Right renal pelvis (tissue), 4 donors: ENCODE measurements around the gene PCGF1. TPM values are rescaled to one million over a fixed set of nuclear protein-coding genes. Genes with fewer than 3 reads are reported as not detected.

Experiments
- DNase-seq, 4 donors: peaks; one replicate each; pipeline ENCODE4 v3.0.0-alpha.2; 2013; ENCODE audit warnings: low read depth in 4 of 4, low spot score in 3 of 4, missing footprints in 1 of 4
- polyA plus RNA-seq, 4 donors: library from polyadenylated mRNA; unstranded; fragments of 120-200 nt; gene quantifications; one replicate each; pipeline ENCODE4 v1.2.1, GENCODE V29; 2013; ENCODE audit not compliant: insufficient read length in 4 of 4

PCGF1 gene
- polyA plus RNA-seq, result 10 to 100 TPM; 23.7 to 30.3 (median 25.8) TPM

DNA sequence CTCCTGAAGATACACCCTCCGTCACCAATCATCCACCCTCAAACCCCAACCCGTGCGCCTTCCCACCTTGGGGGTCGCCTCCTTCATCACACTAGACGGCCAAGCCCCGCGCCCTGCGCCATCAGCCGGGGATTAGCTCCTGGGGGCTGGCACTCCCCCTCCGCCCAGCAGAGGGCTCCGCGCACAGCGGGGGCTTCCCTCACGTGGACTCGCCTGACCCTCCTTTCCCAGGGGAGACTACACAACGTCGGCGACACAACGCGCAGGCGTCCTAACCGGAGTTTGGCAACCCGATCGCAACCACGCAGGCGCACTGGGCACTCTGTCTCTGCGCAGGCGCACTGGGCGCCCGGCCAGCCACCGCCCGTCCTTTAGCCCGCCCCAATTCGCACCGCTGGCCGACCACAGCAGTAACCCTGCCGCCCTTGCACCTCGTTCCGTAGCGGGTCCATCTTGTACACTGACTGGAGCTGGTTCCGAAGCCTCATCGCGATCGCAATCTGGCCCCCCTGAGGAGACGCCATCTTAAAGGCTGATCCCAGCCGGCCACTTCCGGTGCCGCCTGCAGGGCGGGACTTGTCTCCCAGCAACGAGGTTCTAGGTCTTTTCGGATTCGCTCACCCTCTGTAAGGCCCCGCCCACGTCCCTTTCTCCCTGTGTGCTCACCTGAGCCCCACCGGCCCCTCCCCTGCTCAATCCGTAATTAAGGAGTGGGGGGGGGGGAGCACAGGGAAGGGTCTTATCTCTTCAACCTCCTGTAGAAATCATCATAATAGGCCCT lies at the start of gene PCGF1:
PCGF1 (minus strand) TSS at position 551 of the 781 bp plus-strand sequence; CDS start at position 524, 27 bp downstream.
- peak; percentile 97 to 99 (median 98) for DNase-seq

DNA sequence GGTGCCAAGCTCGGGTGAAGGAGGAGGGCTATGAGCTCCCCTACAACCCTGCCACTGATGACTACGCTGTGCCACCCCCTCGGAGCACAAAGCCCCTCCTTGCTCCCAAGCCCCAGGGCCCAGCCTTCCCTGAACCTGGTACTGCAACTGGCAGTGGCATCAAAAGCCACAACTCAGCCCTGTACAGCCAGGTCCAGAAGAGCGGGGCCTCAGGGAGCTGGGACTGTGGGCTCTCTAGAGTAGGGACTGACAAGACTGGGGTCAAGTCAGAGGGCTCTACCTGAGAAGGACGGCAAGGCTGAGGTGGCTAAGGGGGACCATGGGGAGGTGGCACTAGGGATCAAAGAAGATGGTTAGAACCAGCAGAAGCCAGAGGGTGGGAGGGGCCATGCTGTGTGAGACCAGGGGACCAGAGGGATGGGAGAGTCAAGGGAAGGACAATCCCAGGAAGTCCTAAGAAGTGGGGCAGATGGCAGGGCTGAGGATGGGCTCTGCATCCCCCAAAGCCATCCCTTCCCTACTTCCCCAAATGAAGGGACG lies 49.4 kb upstream of the PCGF1 start:
- DNase-seq, result no peak

DNA sequence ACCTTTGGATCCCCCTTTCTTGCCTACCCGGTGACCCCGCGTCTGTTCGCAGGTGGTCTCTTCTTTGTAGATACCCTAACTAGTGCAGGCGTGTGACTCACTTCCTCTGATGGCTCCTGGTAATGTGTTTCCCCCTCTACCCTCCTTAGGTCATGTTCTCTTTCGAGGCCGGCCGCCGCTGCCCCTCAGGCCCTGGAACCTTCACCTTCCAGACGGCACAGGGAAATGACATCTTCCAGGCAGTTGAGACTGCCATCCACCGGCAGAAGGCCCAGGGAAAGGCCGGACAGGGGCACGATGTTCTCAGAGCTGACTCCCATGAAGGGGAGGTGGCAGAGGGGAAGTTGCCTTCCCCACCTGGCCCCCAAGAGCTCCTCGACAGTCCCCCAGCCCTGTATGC lies 48.7 kb upstream of the PCGF1 start:
- no peak for DNase-seq

DNA sequence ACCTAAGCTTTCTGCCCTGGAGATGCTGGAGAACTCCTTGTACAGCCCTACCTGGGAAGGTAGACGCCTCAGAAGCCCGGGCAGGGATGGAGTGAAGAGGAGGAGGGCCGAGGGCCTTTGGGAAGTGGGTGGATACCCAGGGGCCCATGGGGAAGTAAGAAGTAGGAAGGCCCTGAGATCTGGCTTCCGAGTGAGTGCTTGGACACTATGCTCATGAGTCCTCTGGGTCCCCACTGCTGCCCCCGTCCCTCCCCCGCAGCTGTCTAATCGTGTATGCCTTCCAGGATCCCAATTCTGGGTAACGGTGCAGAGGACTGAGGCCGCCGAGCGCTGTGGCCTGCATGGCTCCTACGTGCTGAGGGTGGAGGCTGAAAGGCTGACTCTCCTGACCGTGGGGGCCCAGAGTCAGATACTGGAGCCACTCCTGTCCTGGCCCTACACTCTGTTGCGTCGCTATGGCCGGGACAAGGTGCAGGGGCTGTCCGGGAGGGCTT lies 48.2 kb upstream of the PCGF1 start:
- DNase-seq, result no peak

DNA sequence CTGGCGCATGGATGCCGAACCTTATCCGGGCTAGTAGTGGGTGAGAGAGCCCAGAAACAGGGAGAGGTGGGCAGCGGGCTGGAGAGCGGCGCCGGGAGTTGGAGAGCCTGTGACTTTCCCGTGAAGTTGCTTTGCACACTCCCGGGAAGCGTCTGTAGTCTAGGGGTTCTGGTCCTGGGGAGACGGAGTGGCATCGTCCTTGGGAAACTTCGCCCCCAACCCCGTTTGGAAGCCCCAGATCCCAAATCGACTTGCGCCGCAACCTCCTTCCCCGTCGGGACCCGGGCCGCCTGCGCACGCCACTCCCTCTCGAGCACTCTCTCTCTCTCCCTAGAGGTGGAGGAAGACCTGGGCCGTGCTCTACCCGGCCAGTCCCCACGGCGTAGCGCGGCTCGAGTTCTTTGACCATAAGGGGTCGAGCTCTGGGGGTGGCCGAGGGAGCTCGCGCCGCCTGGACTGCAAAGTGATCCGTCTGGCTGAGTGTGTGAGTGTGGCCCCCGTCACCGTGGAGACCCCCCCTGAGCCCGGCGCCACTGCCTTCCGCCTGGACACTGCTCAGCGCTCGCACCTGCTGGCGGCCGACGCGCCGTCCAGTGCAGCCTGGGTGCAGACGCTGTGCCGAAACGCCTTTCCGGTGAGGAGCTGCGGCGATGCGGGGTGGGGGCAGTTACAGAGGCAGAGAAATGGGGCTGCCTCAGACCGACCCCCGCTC lies 47.5 kb upstream of the PCGF1 start:
- peak in 1 of 4 donors; percentile 63 for DNase-seq

DNA sequence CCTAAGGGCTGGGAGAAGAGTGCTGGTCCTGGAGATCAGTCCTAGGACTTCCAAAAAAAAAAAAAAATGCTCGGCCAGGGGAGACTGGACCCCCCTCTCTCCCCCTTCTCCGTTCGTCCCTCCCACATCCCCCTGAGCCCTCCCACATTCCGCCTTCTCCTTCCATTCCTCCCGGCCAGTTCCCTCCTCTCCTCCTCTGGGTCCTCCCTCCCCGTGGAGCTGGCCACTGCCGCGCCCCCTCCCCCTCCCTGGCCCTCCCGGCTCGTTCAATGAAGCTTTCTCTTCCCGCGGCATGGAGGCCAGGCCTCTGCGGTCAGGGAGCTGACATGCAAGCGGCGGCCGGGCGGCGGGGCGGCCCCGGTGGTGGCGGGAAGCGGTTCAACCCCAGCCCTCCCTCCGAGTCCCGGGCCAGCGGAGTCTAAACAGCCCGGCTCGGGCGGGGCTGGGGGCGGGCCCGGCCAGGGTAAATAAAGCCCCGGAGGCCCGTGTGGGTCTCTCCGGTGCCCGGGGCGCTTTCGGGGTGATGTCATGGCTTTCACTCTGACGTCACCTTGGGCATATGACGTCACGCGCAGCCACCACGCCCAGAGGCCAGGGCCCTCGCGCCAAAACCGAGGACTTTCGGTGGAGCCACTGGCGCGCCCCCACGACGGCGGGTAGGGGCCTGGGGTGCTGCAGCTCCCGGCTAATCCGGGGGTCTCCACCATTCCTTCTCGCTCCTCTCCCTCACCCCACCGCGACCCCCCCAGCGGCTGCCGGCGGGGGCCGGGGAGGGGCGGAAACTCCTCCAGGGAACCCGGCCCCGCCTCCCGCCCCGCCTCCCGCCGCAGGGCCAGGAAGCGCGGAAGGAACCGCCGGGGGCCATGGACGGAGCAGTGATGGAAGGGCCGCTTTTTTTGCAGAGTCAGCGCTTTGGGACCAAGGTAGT lies 46.7 kb upstream of the PCGF1 start, which contains the start of the genes DOK1 and LOXL3:
DOK1 (plus strand) TSS at position 829 of the 928 bp plus-strand sequence; CDS start at position 864, 35 bp downstream.
LOXL3 (minus strand) TSS at position 51 of the 928 bp plus-strand sequence. CDS start 1,308 bp downstream, outside the sequence.
- DNase-seq, result peak; percentile 78 to 85 (median 81)

DNA sequence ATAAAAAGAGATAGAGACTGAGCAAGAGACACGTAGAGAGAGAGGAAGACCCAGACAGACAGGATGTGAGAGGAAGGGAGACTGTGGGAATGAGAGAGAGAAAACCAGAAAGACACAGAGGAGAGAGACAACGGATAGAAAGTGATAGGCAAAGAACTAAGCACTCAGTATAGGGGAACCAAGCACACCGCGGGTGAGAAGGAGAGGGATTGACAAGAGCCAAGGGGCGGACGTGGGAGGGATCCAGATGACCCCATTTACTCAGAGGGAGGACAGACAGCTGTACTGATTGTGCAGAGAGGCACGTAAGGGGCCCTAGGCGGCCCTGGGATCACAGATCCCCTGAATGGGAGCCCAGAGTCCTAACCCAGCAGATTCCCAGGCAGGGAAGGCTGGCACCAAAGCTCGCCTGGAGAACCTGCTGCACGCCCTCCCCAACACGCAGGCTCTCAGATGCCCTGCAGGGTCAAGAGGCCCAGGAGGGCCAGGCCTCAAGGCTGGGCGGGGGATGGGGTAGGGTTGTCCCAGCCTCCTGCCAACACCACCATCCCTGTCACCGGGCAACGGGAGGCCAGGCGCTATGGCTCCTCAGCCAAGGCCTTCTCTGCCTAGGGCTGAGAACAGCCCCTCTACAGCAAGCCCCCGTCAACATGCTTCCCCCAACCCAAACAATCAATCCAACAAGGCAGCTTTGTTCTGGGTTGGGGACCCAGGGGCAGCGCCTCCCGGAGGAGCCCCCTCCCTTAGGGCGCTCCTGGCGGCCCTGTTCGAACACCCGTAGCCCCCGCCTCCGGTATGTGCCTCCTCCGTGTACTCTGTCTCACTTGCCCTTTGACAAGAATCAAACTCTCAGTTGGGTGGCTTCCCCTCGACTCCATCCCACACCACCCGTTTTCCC lies 45.7 kb upstream of the PCGF1 start:
- DNase-seq, result no peak

DNA sequence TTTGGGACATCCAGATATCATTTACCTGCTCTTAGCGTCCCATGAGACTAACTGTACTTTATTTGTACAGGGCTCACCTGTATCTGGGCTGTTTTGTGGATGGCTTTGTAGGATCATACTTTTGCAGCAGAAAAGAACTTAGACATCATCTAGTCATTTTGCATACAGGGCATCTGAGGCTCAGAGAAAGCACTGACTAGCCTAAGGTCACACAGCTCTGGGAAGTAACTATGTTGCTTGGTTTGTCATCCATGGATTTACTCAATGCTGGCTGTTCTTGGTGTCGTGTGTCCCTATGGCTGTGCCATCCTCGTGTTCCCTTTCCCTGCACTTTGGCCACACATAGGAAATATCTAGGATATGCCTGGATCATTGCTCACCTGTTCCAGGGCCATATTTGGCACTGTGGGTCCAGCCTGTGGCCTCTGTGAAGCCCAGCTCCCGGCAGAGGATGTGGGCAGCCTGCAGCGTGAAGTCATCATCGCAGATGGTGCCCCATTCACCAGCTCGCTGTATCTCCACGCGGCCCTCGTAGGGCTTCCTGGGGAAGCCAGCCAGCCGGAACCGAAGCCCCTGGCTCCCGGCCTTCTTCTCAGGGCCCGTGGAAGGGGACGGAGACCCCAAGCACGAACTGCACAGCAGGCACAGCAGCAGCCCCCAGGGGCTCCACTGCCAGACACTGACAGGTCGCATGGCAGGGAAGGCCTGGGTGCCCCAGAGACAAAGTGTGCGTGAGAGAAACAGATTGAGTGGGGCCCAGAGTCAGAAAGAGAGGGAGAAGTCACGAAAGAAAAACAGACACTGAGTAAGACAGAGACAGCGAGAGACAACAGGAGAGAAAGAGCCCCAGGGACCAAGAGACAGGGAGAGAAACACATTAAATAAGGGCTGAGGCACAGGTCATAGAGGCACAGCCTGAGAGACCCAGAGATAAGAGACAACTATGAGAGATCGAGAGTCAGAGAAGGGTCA lies 44.7 kb upstream of the PCGF1 start:
- DNase-seq, result no peak

DNA sequence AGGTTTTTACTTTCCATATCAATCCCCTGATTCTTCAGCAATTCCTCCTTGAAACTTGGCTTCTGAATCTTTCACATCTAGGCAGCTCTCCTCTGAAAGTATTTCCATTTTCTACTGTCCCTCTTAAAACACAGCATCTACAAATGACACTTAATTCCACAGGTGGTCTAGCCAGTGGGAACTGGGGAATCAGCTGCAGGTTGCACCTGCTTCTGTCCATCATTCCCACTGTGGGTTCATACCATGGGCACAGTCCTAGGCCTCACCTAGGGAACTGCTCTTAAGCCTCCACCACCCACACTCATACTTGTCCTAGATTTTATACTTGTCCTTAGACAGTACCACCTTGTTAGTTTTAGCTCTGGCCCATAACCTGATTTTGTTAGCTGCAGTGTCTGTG lies 44.0 kb upstream of the PCGF1 start:
- DNase-seq, result no peak

DNA sequence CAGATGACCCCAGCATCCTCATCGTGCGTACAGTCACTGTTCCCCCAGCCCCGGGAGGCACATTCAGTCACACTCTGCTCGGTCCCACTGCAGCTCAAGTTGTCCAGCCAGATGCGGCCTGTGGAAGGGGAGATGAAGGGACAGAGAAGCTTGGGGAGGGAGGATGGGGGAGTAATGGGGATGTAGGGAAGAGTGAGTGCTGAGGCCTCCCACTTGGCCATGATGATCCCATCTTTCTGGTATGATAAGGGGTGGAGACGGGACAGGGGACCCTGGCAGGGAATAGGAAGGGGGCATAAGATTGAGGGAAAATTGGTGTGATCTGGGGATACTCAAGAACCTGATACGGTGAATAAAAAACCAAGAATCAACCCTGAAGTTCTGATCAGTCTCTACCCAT lies 42.7 kb upstream of the PCGF1 start:
- DNase-seq, result no peak

DNA sequence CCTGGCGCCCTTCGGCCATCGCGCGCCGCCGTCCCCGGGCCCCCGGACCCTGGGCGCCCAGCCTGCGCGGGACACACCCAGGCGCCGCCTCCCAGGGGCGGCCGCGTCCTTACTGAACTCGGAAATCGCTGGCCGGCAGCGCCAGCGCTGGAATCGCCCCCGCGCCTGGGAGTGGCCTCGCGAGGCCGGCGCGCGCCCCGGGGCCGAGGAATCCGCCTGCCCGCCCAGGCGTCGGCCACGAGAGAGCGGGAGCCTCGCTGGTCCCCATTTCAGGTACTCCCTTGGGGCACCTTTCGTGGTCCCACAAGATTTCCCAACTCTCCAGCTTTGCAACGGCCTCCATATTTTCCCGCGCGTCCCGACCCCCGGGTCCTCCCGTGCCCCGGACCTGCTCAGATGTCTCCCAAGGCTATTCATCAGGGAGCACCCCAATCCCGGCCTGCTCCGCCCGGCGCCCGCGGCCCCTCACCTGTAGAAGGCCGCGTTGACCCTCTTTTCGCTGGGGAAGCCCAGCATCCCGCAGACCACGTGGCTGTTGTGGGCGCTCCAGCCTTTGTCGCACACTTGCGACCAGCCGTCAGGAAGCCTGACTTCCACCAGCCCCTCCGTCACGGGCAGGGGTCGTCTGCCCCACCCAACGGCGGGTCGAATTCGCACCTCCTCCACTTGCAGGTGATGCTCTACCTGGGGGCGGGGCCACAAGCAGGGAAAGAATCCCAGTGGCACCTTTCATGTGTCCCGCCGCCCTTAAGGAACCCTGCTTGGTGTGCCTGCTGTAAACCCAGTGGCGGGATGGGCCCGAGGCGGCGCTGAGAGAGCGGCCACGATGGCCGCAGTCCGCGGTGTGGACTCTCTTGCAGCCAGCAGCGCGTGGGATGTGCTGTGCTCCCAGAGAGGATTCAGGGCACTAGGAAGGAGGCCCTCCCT lies 41.7 kb upstream of the PCGF1 start:
- DNase-seq, result peak in 1 of 4 donors; percentile 32

DNA sequence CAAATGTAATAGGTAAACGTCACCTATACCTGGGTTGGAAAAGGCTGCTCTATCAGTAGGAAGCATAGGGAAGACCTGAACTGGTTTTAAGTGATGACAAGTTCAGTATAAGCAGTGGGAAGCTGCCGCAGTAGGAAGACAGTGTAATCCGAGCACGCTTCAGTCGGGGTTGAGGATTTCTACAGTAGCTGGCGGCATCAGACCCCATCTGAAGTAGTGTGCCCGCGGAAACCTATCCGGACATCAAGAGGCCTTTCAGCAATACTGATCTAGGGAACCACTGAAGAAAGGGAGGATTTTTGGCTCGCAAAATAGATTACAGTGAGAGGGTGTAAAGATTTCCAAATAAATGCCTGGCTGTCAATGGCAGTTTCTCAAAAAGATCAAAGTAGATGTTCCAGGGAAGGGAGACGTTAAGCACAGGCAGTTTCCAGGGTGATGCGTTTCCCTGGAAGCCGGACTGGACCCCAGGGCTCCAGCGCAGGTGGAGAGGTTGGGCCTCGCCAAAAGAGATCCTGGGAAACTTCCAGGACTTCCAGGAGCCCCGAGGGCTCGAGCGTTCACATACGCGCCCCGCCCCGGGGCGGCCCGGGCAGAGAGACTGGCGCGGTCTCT lies 40.9 kb upstream of the PCGF1 start:
- DNase-seq, result no peak

DNA sequence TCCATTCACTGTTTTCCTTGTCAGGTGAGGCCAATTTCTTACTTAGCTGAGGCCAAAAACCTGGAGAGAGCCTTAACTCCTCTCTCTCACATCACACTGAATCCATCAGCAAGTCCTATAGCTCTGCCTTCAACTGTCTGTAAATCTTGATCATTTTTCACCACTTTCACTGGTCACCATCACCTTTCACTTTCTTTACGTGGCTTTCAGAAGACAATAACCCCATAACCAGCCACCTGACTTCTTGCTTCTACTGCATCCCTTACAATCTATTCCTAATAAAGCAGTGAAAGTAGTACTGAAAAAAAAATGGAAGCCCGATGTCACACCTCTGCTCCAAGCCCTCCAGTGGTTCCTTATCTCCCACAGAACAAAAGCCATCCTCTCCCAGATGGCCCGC lies 38.5 kb upstream of the PCGF1 start:
- no peak for DNase-seq

DNA sequence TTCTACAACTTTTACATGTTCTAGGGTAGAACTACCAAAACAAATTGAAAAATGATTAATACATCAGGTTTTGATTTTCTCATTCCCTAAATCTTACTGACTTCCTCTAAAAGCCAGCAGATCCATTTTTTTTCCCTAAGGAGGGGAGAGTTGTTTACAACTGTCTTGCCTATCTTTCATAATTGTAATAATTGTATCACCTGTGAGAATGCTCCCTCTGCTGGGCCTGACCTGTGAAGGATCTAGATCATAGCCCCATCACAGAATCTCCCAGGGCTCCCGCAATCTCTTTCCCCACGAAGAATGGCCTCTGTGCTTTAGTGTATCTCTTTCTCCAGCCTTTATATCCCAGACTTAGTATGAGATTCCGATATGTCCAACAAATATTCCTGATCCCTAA lies 37.1 kb upstream of the PCGF1 start:
- no peak for DNase-seq

DNA sequence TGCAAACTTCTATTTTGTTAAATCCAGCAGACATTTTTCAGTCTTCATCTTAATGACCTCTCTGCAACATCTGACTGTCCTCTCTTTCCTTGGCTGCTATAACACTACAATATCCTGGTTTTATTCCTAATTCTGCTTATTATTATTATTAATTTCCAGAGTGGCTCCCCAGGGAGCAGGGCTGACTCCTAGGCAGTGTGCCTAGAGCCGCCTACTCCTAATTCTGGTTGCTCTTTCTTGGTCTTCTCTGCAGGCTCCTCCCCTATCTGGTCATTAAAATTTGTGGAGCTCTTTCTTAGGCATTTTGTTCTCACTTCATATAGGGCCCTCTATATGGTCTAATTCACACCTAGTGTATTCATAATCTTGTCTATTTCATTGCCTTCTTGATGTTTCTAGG lies 35.5 kb upstream of the PCGF1 start:
- no peak for DNase-seq

DNA sequence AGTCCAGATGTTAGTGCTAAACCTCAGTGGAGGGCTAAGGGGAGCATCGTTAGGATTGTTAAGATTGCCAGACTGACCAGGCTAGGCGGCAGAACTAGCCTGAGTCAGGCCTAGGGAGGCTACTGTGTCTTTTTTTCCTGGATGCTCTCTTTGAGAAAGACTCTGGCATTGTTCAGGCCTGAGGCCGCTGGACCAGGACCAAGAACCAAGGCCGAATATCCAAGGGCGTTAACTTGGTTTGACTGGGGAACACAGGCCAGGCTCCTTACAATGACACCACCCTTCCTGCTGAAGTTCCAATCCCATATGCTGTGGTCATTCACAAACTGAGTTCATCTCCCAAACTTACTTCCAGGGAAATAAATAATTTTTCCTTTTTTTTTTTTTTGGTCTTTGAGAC lies 32.8 kb upstream of the PCGF1 start:
- no peak for DNase-seq
